Natural killer cell (primary cell): ENCODE measurements around the gene MED23. TPM values are rescaled to one million over a fixed set of nuclear protein-coding genes. Genes with fewer than 3 reads are reported as not detected.
A peak's percentile ranks its signal among the peaks of the same experiment; 100 is the strongest.

Source experiments
- ATAC-seq, 3 donors: fragments of 150-1000 bp in 2 of 3; fragments of 200-7000 bp in 1 of 3; cut with Tn5 transposase; 1 replicate in 1 of 3; 2 replicates in 2 of 3; pipeline ENCODE4 v1.10.0; 2021; ENCODE audit warnings: mild to moderate bottlenecking in 2 of 3, moderate library complexity in 2 of 3
- DNase-seq, 2 donors: peaks; one replicate each; pipeline versions ENCODE4 v3.0.0 to v3.0.0-alpha.2; 2013 to 2021; ENCODE audit warnings: mixed read lengths in 1 of 2
- H3K27ac ChIP-seq: one replicate; pipeline ENCODE4 v1.5.1; 2013; ENCODE audit warnings: mild to moderate bottlenecking, low read length
- H3K27me3 ChIP-seq: one replicate; pipeline ENCODE4 v1.6.1; 2013; ENCODE audit warnings: low read length; ENCODE audit not compliant: control insufficient read depth, insufficient read depth
- H3K36me3 ChIP-seq: one replicate; pipeline ENCODE4 v1.6.1; 2013; ENCODE audit warnings: low read length; ENCODE audit not compliant: control insufficient read depth, insufficient read depth
- H3K4me1 ChIP-seq: one replicate; pipeline ENCODE4 v1.6.1; 2013; ENCODE audit warnings: low read length; ENCODE audit not compliant: control insufficient read depth, insufficient read depth
- H3K4me3 ChIP-seq: one replicate; pipeline ENCODE4 v1.5.1; 2013; ENCODE audit warnings: low read length
- H3K9me3 ChIP-seq: one replicate; pipeline ENCODE4 v1.6.1; 2013; ENCODE audit warnings: low read length; ENCODE audit not compliant: control insufficient read depth, insufficient read depth
- H3K27ac Mint-ChIP-seq, 2 donors: one replicate each; pipeline ENCODE4 v1.8.0; 2022; ENCODE audit warnings: mild to moderate bottlenecking in 2 of 2, mixed read lengths in 2 of 2, moderate library complexity in 1 of 2
- H3K27me3 Mint-ChIP-seq, 2 donors: one replicate each; pipeline ENCODE4 v1.8.0; 2022; ENCODE audit warnings: low read depth in 2 of 2, mixed read lengths in 2 of 2
- H3K36me3 Mint-ChIP-seq: one replicate; pipeline ENCODE4 v1.8.0; 2022; ENCODE audit warnings: mixed read lengths
- H3K4me1 Mint-ChIP-seq, 2 donors: one replicate each; pipeline ENCODE4 v1.8.0; 2022; ENCODE audit warnings: mixed read lengths in 2 of 2
- H3K4me3 Mint-ChIP-seq: one replicate; pipeline ENCODE4 v1.8.0; 2022; ENCODE audit warnings: mild to moderate bottlenecking, moderate library complexity, mixed read lengths
- H3K9me3 Mint-ChIP-seq, 2 donors: one replicate each; pipeline ENCODE4 v1.8.0; 2022; ENCODE audit warnings: mixed read lengths in 2 of 2
- CTCF ChIP-seq: fragments of 200-600 bp; IDR thresholded peaks from one replicate; pipeline ENCODE4 v1.8.0; 2022; ENCODE audit warnings: antibody characterized with exemption
- WGBS: methylation state at CpG from one replicate; pipeline ENCODE4 v1.1.7; 2013; ENCODE audit warnings: missing lambda C conversion rate; ENCODE audit not compliant: insufficient coverage; 5-methylcytosine and 5-hydroxymethylcytosine counted together
- intact Hi-C: fragments of 100-400 bp; cut with micrococcal nuclease; formaldehyde crosslinking; loops from one replicate; pipeline ENCODE4 v1.14.2; 2022
- total RNA-seq, 4 donors: library from RNA; stranded (reverse); fragments of 120-200 nt in 1 of 4; gene quantifications; one replicate each; pipeline versions ENCODE4 v1.2.3 to v1.2.4, GENCODE V29; 2013 to 2022

Gene MED23
- total RNA-seq = 10 to 100 TPM; 63.8 to 71.2 (median 67.4) TPM
- total RNA-seq (2013) = 74.9 TPM

GRCh38 chr6:131627724-131628682 is at the start of gene MED23:
MED23 (minus strand) TSS chr6:131628242; CDS start chr6:131628049, 193 bp downstream.
- H3K9me3 Mint-ChIP-seq = no peaks in the 10 kb centered on the region
- H3K36me3 Mint-ChIP-seq = peaks cover 6% of the 10 kb centered on the region
- H3K4me3 ChIP-seq = peak within 1 kb of the TSS; percentile 84
- no peaks in the 10 kb centered on the region for H3K27me3 Mint-ChIP-seq
- peaks cover 3% of the 10 kb centered on the region for H3K4me1 ChIP-seq
- DNase-seq (peak; percentile 92 to 96), ATAC-seq (peak; percentile 91 to 97 (median 96))
- intact Hi-C loops = loop anchor here (1.0 to 10.0 kb wide), 2 partner anchors 433 to 743 kb away; no protein-coding TSS in a partner anchor
- peak; percentile 84 for TF ChIP-seq CTCF
- peak within 1 kb of the TSS; percentile 100 for H3K4me3 Mint-ChIP-seq
- H3K27ac ChIP-seq = peak within 1 kb of the TSS; percentile 54
- under 1% methylated on average over 53 of the region's 53 CpGs for WGBS
- peaks cover 25% of the 10 kb centered on the region for H3K36me3 ChIP-seq
- no peaks in the 10 kb centered on the region for H3K9me3 ChIP-seq
- H3K27ac Mint-ChIP-seq = peak within 1 kb of the TSS; percentile 94 to 95
- H3K4me1 Mint-ChIP-seq = peaks cover 25 to 34% of the 10 kb centered on the region in 2 donors
- no peaks in the 10 kb centered on the region for H3K27me3 ChIP-seq

- TF ChIP-seq CTCF = no peak
- Mint-ChIP-seq H3K4me1 (no peaks in the 10 kb centered on the region), H3K9me3 (no peaks in the 10 kb centered on the region)
Measured at GRCh38 chr6:131673184-131673583, 45.1 kb upstream of the MED23 start.

DNA sequence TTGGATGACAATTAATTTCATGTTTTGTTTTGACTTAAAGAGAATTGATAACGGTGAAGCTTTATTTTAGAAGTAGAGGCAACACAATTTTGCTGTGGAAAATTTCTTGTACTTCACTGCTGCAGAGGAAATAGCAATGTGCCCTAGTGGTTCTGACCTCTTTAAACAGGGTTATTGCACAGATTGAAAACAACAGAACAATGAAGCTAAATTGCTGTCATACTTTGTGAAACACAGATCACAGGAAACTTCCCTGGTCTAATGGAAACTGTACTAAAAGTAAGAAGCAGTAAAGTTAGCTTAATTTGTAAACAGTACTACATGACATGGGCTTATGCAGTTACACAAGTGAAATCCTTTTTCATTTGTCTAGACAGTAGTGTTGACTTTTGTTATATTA is 41.8 kb upstream of the MED23 start:
- H3K36me3 Mint-ChIP-seq = no peaks in the 10 kb centered on the region
- H3K9me3 ChIP-seq = no peaks in the 10 kb centered on the region
- H3K4me3 Mint-ChIP-seq = no peak overlapping the region
- H3K4me1 Mint-ChIP-seq = no peaks in the 10 kb centered on the region
- intact Hi-C loops = no loop called here
- no peak overlapping the region for H3K27ac Mint-ChIP-seq
- no peak overlapping the region for H3K4me3 ChIP-seq
- TF ChIP-seq CTCF = no peak
- no peaks in the 10 kb centered on the region for H3K36me3 ChIP-seq
- H3K27me3 ChIP-seq = no peaks in the 10 kb centered on the region
- no peak for DNase-seq
- H3K9me3 Mint-ChIP-seq = no peaks in the 10 kb centered on the region
- no peaks in the 10 kb centered on the region for H3K4me1 ChIP-seq
- no peak for ATAC-seq
- H3K27me3 Mint-ChIP-seq = peaks cover 0 to 25% of the 10 kb centered on the region in 2 donors
- WGBS = 40% methylated on average over 1 of the region's 1 CpG
- no peak overlapping the region for H3K27ac ChIP-seq

More at GRCh38 chr6:131673184-131673583, 45.1 kb upstream of the MED23 start:
- Mint-ChIP-seq H3K27ac (no peak overlapping the region), H3K27me3 (no peaks in the 10 kb centered on the region), H3K4me3 (no peak overlapping the region), H3K36me3 (no peaks in the 10 kb centered on the region)
- WGBS = no CpG with 5 or more reads among the region's 2 CpGs
- no peaks in the 10 kb centered on the region for H3K4me1 ChIP-seq
- no peaks in the 10 kb centered on the region for H3K36me3 ChIP-seq
- DNase-seq (no peak), ATAC-seq (no peak)
- no peaks in the 10 kb centered on the region for H3K27me3 ChIP-seq
- H3K27ac ChIP-seq = no peak overlapping the region
- H3K4me3 ChIP-seq = no peak overlapping the region
- no peaks in the 10 kb centered on the region for H3K9me3 ChIP-seq
- intact Hi-C loops = no loop called here
